ENCODE measurements around the gene KIF5B.
"Not testable (repeated sequence)": the region's sequence is repeated elsewhere in the genome, so short reads cannot be mapped to it uniquely, and the experiment has no call there.

Gene KIF5B

DNA sequence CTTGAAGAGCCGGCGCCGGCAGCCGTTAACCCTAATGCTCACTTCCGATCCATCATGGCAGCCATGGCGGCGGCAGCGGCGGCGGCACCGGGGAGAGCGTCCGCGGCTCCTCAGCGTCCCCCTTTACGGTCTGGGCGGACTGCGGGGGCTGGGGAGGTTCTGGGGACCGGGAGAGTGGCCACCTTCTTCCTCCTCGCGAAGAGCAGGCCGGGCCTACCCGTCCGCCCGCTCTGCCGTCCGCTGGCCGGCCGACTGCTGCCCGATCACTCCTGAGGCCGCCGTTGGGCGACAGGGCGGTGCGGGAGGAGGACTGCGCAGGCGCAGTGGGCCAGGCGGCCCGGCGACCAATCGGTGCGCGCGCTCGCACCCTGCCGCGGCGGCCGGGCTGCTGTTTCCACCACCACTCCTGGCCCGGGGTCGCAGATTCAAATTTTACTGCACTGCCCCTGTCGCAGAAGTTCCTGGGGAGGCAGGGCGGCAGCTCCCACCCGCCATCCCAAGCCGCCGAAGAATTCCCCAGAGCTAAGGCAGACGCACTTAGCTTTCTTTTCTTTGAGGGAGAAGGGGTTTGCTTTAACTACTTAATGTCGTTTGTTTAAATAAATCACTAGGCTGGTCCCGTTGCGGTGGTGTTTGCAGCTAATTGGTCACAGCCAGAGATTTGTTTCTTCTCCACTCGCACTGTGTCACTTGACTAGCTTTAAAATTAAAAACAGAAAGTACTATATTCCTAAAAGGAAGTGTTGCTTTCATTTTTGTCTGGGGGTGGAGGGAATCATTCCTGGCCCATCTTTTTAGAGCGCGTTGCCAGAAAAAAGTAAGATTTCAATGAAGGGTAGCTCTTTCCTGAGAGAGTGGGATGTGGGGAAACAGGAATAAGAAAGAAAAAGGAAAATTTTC is at the start of gene KIF5B:
KIF5B (minus strand) TSS at position 290 of the 900 bp plus-strand sequence. CDS start 452 bp downstream, outside the sequence.
- Histone ChIP-seq H3K4me3 (peak within 1 kb of the TSS; percentile 84), H3K9ac (ENCODE audit: insufficient read length) (peak within 1 kb of the TSS; percentile 81), H3K27ac (peak within 1 kb of the TSS; percentile 71; the same call in 1 of the 2 replicates), H3K36me3 (ENCODE audit: insufficient read depth, low read length) (no peaks in the 10 kb centered on the region), H3K9me3 (ENCODE audit: low read depth, low read length) (no peaks in the 10 kb centered on the region)
- no peak for DNase-seq (ENCODE audit: low read depth, low spot score)
- TF ChIP-seq POLR2AphosphoS5 (IDR thresholded peaks at IDR 0.05; ENCODE audit: borderline replicate concordance, low read depth, low read length) (peak; percentile 81), FOXP2 (optimal IDR thresholded peaks at IDR 0.05; ENCODE audit: control extremely low read depth, extremely low read length, insufficient read depth) (no peak)

DNA sequence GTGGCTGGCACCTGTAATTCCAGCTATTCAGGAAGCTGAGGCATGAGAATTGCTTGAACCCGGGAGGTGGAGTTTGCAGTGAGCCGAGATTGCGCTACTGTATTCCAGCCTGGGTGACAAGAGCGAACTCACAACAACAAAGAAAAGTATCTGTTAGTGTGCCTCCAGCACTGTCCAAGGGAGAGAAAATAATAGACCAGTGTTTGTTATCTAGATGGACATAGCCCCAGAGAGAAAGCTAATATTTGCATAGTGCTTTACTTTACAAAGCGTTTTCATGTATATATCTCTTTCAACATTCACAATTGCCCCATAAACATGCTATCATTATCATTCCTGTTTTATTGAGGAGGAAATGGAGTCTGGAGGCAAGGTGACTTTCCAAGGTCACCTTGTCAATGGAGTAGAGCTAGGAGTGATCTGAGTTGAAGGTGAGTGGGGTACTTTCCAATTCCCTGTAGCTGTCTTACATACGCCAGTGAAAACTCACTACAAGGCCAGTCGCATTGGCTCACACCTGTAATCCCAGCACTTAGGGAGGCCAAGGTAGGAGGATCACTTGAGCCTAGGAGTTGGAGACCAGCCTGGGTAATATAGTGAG is 49.7 kb upstream of the KIF5B start:
- no peak for DNase-seq (ENCODE audit: low read depth, low spot score)
- Histone ChIP-seq H3K9ac (ENCODE audit: insufficient read length) (no peak overlapping the region), H3K36me3 (ENCODE audit: insufficient read depth, low read length) (no peaks in the 10 kb centered on the region), H3K4me3 (no peak overlapping the region), H3K27ac (no peak overlapping the region), H3K9me3 (ENCODE audit: low read depth, low read length) (no peaks in the 10 kb centered on the region)
- TF ChIP-seq FOXP2 (optimal IDR thresholded peaks at IDR 0.05; ENCODE audit: control extremely low read depth, extremely low read length, insufficient read depth), result no peak
- no peak for TF ChIP-seq EZH2 (IDR thresholded peaks at IDR 0.05)
- TF ChIP-seq POLR2AphosphoS5 (IDR thresholded peaks at IDR 0.05; ENCODE audit: borderline replicate concordance, low read depth, low read length), result no peak

DNA sequence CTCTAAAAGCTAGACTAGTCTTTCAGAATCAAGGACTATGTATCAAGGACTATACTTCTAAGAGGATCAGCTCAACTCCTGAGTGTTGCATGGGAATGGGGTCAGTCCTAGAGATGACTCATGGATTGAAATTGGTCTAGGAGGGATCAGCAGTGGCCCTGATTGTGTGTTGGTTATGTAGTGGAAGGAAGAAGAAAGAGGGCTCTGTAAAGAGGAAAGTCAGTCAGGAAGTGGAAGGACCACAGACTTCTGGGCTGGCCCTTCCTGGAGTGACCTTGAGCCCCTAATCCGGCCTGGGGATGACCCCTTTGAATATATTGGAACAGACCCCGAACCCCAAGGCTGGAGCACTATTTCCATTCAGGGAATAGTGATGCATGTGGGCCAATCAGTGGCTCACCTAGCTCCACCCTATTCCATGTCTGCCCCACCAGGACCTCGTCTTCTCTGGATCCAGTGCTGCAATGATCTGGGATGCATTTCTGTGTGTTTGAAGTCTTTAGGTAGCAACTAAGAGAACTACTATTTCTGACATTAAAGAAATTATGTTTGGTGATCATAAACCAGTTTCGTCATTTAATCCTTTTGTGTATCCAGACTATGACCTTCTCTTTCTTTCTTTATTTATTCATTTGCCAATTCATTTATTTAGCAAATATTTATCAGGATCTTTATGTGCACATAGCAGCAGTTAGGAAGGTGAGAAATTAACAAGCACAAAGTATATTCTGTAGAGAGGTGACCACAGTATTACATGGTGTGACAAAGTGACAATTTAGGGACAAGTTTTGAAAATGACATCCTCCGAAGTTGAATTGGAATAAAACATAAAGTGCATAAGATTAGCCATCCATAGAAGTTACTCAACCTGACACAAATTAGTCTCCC is 48.6 kb upstream of the KIF5B start:
- no peak for DNase-seq (ENCODE audit: low read depth, low spot score)
- TF ChIP-seq POLR2AphosphoS5 (IDR thresholded peaks at IDR 0.05; ENCODE audit: borderline replicate concordance, low read depth, low read length) (no peak), EZH2 (IDR thresholded peaks at IDR 0.05) (no peak), FOXP2 (optimal IDR thresholded peaks at IDR 0.05; ENCODE audit: control extremely low read depth, extremely low read length, insufficient read depth) (no peak)
- Histone ChIP-seq H3K27ac (no peak overlapping the region), H3K4me3 (no peak overlapping the region), H3K9me3 (ENCODE audit: low read depth, low read length) (no peaks in the 10 kb centered on the region), H3K9ac (ENCODE audit: insufficient read length) (no peak overlapping the region), H3K36me3 (ENCODE audit: insufficient read depth, low read length) (no peaks in the 10 kb centered on the region)

DNA sequence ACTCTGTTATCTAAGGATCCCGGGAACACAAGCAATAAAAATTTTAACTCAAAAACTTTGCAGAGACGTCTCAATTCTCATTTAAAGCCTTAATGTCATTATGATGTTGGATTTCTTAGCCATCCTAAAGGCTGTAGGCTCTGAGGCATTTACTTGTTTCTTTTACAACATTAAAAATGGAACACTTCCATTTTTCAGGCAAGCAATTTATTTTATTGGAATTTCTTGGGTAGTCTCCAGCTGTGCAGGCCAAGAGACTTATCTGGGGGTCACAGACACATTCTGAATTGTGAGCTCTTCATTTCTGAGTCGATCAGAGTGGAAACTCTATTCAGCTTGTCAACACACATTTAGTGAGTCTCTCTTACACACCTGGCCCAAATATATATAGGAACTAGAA is 48.0 kb upstream of the KIF5B start:
- DNase-seq (ENCODE audit: low read depth, low spot score), result no peak
- no peak overlapping the region for H3K9ac ChIP-seq (ENCODE audit: insufficient read length)
- H3K9me3 ChIP-seq (ENCODE audit: low read depth, low read length), result no peaks in the 10 kb centered on the region
- no peak overlapping the region for H3K27ac ChIP-seq
- H3K36me3 ChIP-seq (ENCODE audit: insufficient read depth, low read length), result no peaks in the 10 kb centered on the region
- no peak overlapping the region for H3K4me3 ChIP-seq
- TF ChIP-seq FOXP2 (optimal IDR thresholded peaks at IDR 0.05; ENCODE audit: control extremely low read depth, extremely low read length, insufficient read depth) (no peak), EZH2 (IDR thresholded peaks at IDR 0.05) (no peak), POLR2AphosphoS5 (IDR thresholded peaks at IDR 0.05; ENCODE audit: borderline replicate concordance, low read depth, low read length) (no peak)

GRCh38 chr10:32103721-32104120 is 47.5 kb upstream of the KIF5B start:
- Histone ChIP-seq H3K9me3 (ENCODE audit: low read depth, low read length) (no peaks in the 10 kb centered on the region), H3K27ac (no peak overlapping the region), H3K9ac (ENCODE audit: insufficient read length) (no peak overlapping the region), H3K4me3 (no peak overlapping the region), H3K36me3 (ENCODE audit: insufficient read depth, low read length) (no peaks in the 10 kb centered on the region)
- no peak for DNase-seq (ENCODE audit: low read depth, low spot score)
- TF ChIP-seq POLR2AphosphoS5 (IDR thresholded peaks at IDR 0.05; ENCODE audit: borderline replicate concordance, low read depth, low read length) (no peak), EZH2 (IDR thresholded peaks at IDR 0.05) (no peak), FOXP2 (optimal IDR thresholded peaks at IDR 0.05; ENCODE audit: control extremely low read depth, extremely low read length, insufficient read depth) (no peak)

DNA sequence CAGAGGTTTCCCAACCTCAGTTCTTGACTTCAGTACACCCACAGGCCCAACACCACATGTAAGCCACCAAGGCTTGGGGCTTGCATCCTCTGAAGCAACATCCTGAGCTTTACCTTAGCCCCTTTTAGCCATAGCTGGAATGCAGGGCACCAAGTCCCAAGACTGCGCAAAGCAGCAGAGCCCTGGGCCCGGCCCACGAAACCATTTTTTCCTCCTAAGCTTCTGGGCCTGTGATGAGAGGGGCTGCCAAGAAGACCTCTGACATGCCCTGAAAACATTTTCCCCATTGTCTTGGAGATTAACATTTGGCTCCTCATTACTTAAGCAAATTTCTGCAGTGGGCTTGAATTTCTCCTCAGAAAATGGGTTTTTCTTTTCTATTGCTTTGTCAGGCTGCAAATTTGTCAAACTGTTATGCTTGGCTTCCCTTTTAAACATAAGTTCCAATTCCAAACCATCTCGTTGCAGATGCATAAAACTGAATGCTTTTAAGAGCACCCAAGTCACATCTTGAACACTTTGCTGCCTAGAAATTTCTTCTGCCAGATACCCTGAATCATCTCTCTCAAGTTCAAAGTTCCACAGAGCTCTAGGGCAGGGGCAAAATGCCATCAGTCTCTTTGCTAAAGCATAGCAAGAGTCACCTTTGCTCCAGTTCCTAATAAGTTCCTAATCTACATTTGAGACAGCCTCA is 42.5 kb upstream of the KIF5B start:
- H3K9me3 ChIP-seq (ENCODE audit: low read depth, low read length); H3K36me3 ChIP-seq (ENCODE audit: insufficient read depth, low read length); DNase-seq (ENCODE audit: low read depth, low spot score); H3K4me3 ChIP-seq; H3K9ac ChIP-seq (ENCODE audit: insufficient read length); H3K27ac ChIP-seq: not testable (repeated sequence)

DNA sequence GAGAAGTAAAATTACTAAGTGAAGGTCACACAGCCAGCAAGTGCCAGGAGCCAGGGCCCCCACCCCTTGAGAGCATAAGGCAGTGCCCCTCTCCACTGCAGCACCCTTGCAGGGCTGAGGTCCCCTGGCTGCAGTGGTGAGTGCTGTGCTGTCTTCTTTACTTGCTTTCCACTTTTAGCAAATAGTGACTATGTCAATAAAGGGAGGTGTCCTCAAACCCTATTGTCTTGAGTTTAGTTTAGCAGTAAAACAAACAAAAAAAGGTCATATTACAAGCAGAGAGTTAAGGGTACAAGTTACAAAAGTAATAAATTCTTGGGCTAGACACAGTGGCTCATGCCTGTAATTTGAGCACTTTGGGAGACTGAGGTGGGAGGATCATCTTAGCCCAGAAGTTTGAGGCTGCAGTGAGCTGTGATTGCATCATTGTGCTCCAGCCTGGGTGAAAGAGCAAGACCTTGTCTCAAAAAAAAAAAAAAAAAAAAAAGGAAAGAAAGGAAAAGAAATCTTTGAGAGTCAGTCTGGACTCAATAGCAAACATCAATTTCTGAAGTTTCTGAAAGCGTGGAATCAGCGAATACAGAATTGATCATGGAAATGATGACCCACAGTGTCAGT is 39.0 kb upstream of the KIF5B start:
- no peak for DNase-seq (ENCODE audit: low read depth, low spot score)
- H3K36me3 ChIP-seq (ENCODE audit: insufficient read depth, low read length), result no peaks in the 10 kb centered on the region
- no peak overlapping the region for H3K9ac ChIP-seq (ENCODE audit: insufficient read length)
- no peak overlapping the region for H3K27ac ChIP-seq
- no peak overlapping the region for H3K4me3 ChIP-seq
- H3K9me3 ChIP-seq (ENCODE audit: low read depth, low read length), result no peaks in the 10 kb centered on the region
- TF ChIP-seq FOXP2 (optimal IDR thresholded peaks at IDR 0.05; ENCODE audit: control extremely low read depth, extremely low read length, insufficient read depth), result no peak
- no peak for TF ChIP-seq POLR2AphosphoS5 (IDR thresholded peaks at IDR 0.05; ENCODE audit: borderline replicate concordance, low read depth, low read length)
- no peak for TF ChIP-seq EZH2 (IDR thresholded peaks at IDR 0.05)
